Fibroblast of mammary gland (primary cell): ENCODE results near the gene TIFAB.

ENCODE experiments used
- DNase-seq: peaks from one replicate; pipeline ENCODE4 v3.0.0-alpha.2; 2010; ENCODE audit warnings: low read depth
- H3K4me3 ChIP-seq: 2 replicates; pipeline ENCODE4 v1.5.1; 2011; ENCODE audit warnings: low read depth, mild to moderate bottlenecking, low read length, moderate library complexity; ENCODE audit not compliant: control insufficient read depth
- TF ChIP-seq, protein P1 (sequence below): conservative IDR thresholded peaks from 2 replicates; pipeline ENCODE4 v1.5.1; 2011; ENCODE audit warnings: low read depth, low read length, inconsistent platforms; ENCODE audit not compliant: control insufficient read depth, insufficient read depth

Gene TIFAB

GRCh38 chr5:135481387-135481786 lies 29.2 kb upstream of the TIFAB start:
- no peak for DNase-seq
- H3K4me3 ChIP-seq: no peak overlapping the region
- TF ChIP-seq, protein P1, sequence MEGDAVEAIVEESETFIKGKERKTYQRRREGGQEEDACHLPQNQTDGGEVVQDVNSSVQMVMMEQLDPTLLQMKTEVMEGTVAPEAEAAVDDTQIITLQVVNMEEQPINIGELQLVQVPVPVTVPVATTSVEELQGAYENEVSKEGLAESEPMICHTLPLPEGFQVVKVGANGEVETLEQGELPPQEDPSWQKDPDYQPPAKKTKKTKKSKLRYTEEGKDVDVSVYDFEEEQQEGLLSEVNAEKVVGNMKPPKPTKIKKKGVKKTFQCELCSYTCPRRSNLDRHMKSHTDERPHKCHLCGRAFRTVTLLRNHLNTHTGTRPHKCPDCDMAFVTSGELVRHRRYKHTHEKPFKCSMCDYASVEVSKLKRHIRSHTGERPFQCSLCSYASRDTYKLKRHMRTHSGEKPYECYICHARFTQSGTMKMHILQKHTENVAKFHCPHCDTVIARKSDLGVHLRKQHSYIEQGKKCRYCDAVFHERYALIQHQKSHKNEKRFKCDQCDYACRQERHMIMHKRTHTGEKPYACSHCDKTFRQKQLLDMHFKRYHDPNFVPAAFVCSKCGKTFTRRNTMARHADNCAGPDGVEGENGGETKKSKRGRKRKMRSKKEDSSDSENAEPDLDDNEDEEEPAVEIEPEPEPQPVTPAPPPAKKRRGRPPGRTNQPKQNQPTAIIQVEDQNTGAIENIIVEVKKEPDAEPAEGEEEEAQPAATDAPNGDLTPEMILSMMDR: no peak

DNA sequence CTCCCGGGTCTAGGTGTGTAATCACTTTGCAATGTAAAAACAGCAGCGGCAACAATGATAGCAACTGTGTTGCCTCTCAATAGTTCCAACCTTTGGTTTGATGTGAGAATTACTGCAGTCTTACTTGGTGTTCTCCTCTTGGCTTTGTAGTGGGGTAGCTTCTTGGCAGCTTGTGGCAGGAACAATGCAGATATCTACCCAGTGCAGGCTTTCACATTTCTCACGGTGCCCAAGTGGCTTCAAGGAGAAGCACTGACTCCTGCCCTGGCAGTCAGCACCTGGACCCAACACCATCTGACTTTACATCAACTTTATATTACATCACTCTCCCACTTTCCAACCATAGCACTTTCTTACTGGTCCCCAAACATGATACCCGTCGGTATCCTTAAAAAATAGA lies 28.4 kb upstream of the TIFAB start:
- DNase-seq: no peak
- no peak overlapping the region for H3K4me3 ChIP-seq
- TF ChIP-seq, protein P1: no peak

DNA sequence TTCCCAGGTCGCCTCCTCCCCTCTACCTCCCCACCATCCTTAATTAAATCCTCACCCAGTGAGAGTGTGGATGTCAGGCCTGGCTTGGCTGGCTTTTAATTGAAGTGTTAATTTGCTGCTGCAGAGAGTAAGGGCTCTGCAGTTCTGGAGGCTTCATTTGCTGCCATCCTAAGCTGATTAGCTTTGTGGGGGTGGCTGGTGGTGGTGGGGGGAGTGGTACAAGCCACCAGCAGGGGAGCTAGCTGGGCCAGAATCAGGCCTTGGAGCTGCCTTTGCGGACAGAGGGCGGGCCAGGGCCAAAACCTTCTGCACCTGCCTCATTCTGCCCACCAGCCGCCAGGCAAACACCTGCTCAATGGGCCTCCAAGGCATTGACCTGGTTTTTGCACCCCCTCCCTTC lies 26.8 kb upstream of the TIFAB start:
- DNase-seq: no peak
- TF ChIP-seq, protein P1: no peak
- no peak overlapping the region for H3K4me3 ChIP-seq

- H3K4me3 ChIP-seq: no peak overlapping the region
- TF ChIP-seq, protein P1: no peak
- DNase-seq: no peak
Measured at GRCh38 chr5:135477613-135478066, 25.5 kb upstream of the TIFAB start.

GRCh38 chr5:135476615-135477581 lies 24.7 kb upstream of the TIFAB start:
- TF ChIP-seq, protein P1: no peak
- no peak for DNase-seq
- no peak overlapping the region for H3K4me3 ChIP-seq

GRCh38 chr5:135473956-135474670 lies 22.0 kb upstream of the TIFAB start:
- TF ChIP-seq, protein P1: no peak
- H3K4me3 ChIP-seq: no peak overlapping the region
- DNase-seq: no peak
